MCF 10A (cell line): ENCODE measurements around the gene MRGPRE. TPM values are rescaled to one million over a fixed set of nuclear protein-coding genes. Genes with fewer than 3 reads are reported as not detected.

Source experiments
- BruUV-seq: library from RNA; stranded (reverse); fragments of 400-500 nt; replicated peaks from 2 replicates; lab custom pipeline; 2021; lab: Mats Ljungman, UMichigan
- CTCF ChIA-PET: fragments of 300-600 bp; sonication (Branson Sonifier 250); formaldehyde crosslinking; extraction: SDS; loops from one replicate; lab custom pipeline; 2021; ENCODE audit warnings: antibody characterized with exemption, inconsistent platforms; lab: Yijun Ruan, JAX
- POLR2A ChIA-PET: fragments of 300-600, 350-650 bp; sonication (Branson Sonifier 250); formaldehyde crosslinking; extraction: SDS; loops from one replicate; lab custom pipeline; 2020; ENCODE audit warnings: antibody characterized with exemption, inconsistent platforms; lab: Yijun Ruan, JAX
- DNase-seq: peaks from one replicate; pipeline ENCODE4 v3.0.0-alpha.2; 2018; ENCODE audit not compliant: unreplicated experiment
- H3K27ac Mint-ChIP-seq: one replicate; pipeline ENCODE4 v1.8.0; 2022; ENCODE audit warnings: mild to moderate bottlenecking, low read depth, mixed read lengths; ENCODE audit not compliant: unreplicated experiment
- H3K27me3 Mint-ChIP-seq: one replicate; pipeline ENCODE4 v1.8.0; 2022; ENCODE audit warnings: mixed read lengths; ENCODE audit not compliant: insufficient read depth, unreplicated experiment
- H3K36me3 Mint-ChIP-seq: one replicate; pipeline ENCODE4 v1.8.0; 2022; ENCODE audit warnings: mild to moderate bottlenecking, moderate library complexity, mixed read lengths; ENCODE audit not compliant: insufficient read depth, unreplicated experiment
- H3K4me1 Mint-ChIP-seq: one replicate; pipeline ENCODE4 v1.8.0; 2022; ENCODE audit warnings: mixed read lengths; ENCODE audit not compliant: insufficient read depth, unreplicated experiment
- H3K4me3 Mint-ChIP-seq: one replicate; pipeline ENCODE4 v1.8.0; 2022; ENCODE audit warnings: mild to moderate bottlenecking, moderate library complexity, mixed read lengths; ENCODE audit not compliant: unreplicated experiment
- H3K9me3 Mint-ChIP-seq: one replicate; pipeline ENCODE4 v1.8.0; 2022; ENCODE audit warnings: mixed read lengths; ENCODE audit not compliant: unreplicated experiment
- intact Hi-C: fragments of 100-400 bp; cut with micrococcal nuclease; formaldehyde crosslinking; loops from 2 replicates; pipeline ENCODE4 v1.14.1; 2022
- total RNA-seq: library from RNA; stranded (reverse); gene quantifications from 2 replicates; pipeline ENCODE4 v1.2.3, GENCODE V29; 2022
- TF ChIP-seq, protein P1 (sequence below): fragments of 200-600 bp; IDR thresholded peaks from one replicate; pipeline ENCODE4 v1.8.0; 2022; ENCODE audit warnings: antibody characterized with exemption, mild to moderate bottlenecking; ENCODE audit not compliant: unreplicated experiment

Gene MRGPRE
- total RNA-seq, 1 experiment from 2014 or later, result not detected

GRCh38 chr11:3192511-3193372 lies 39.5 kb downstream of the MRGPRE start:
- Mint-ChIP-seq H3K27me3 (peaks cover 5% of the 10 kb centered on the region), H3K9me3 (no peaks in the 10 kb centered on the region), H3K4me3 (no peak overlapping the region), H3K36me3 (no peaks in the 10 kb centered on the region), H3K4me1 (no peaks in the 10 kb centered on the region), H3K27ac (no peak overlapping the region)
- ChIA-PET CTCF (interaction anchor here (1.1 kb wide), 1 partner anchor 23 kb away, joined by 3 read pairs; no protein-coding TSS in a partner anchor), POLR2A (interaction anchor here (0.5 to 1.6 kb wide), 2 partner anchors 12 to 81 kb away, joined by 4 read pairs; no protein-coding TSS in a partner anchor)
- no TSS peak for BruUV-seq
- no peak for DNase-seq
- TF ChIP-seq, protein P1, sequence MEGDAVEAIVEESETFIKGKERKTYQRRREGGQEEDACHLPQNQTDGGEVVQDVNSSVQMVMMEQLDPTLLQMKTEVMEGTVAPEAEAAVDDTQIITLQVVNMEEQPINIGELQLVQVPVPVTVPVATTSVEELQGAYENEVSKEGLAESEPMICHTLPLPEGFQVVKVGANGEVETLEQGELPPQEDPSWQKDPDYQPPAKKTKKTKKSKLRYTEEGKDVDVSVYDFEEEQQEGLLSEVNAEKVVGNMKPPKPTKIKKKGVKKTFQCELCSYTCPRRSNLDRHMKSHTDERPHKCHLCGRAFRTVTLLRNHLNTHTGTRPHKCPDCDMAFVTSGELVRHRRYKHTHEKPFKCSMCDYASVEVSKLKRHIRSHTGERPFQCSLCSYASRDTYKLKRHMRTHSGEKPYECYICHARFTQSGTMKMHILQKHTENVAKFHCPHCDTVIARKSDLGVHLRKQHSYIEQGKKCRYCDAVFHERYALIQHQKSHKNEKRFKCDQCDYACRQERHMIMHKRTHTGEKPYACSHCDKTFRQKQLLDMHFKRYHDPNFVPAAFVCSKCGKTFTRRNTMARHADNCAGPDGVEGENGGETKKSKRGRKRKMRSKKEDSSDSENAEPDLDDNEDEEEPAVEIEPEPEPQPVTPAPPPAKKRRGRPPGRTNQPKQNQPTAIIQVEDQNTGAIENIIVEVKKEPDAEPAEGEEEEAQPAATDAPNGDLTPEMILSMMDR, result no peak
- intact Hi-C loops, result no loop called here

DNA sequence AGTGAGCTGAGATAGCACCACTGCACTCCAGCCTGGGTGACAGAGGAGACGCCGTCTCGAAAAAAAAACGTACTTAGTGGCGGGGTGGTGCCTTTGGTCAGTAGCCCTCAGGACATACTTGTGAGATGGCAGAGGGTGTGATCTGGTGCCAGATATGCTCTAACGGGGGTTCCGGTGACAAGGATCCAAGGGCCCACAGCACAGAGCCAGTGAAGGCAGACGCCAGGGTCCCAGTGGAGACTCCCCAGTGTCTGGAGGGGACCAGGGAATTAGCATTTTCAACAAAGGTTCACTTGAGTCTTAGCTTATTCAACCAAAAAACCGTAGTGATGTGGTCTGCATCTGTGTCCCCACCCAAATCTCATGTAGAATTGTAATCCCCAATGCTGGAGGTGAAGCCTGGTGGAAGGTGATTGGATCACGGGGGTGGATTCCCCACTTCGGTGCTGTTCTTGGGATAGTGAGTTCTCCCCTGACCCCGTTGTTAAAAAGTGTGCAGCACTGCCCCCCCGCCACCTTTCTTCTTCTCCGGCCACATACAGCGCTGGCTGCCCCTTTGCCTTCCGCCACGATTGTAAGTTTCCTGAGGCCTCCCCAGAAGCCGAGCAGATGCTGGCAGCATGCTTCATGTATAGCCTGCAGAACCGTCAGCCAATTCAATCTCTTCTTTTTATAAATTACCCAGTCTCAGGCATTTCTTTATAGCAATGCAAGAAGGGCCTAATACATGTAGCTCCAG lies 40.5 kb downstream of the MRGPRE start:
- no peaks in the 10 kb centered on the region for H3K4me1 Mint-ChIP-seq
- intact Hi-C loops, result no loop called here
- H3K4me3 Mint-ChIP-seq, result no peak overlapping the region
- CTCF ChIA-PET, result interaction anchor here (0.7 to 1.1 kb wide), 2 partner anchors 24 to 55 kb away, joined by 3 read pairs; no protein-coding TSS in a partner anchor
- H3K36me3 Mint-ChIP-seq, result no peaks in the 10 kb centered on the region
- H3K27ac Mint-ChIP-seq, result no peak overlapping the region
- POLR2A ChIA-PET, result interaction anchor here (1.6 kb wide), 1 partner anchor 13 kb away, joined by 4 read pairs; no protein-coding TSS in a partner anchor
- TF ChIP-seq, protein P1, result no peak
- DNase-seq, result no peak
- no peaks in the 10 kb centered on the region for H3K9me3 Mint-ChIP-seq
- peaks cover 15% of the 10 kb centered on the region for H3K27me3 Mint-ChIP-seq
- BruUV-seq, result no TSS peak

DNA sequence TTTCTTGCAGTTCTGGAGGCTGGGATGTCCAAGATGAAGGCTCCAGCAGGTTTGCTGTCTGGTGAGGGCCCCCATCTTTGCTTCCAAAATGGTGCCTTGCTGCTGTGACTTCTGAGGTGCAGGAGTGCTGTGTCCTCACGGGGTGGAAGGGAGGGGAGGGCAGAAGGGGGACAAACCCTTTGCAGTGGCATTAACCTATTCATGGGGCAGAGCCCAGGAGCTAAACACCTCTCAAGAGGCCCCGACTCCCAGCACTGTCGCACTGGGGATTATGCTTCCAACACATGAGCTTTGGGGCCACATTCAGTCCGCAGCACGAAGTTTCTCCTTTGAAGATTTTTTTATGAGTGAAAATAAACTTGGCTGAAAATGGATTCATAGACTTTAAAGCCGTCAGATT lies 41.6 kb downstream of the MRGPRE start:
- BruUV-seq, result no TSS peak
- H3K9me3 Mint-ChIP-seq, result no peaks in the 10 kb centered on the region
- H3K27ac Mint-ChIP-seq, result no peak overlapping the region
- intact Hi-C loops, result no loop called here
- H3K4me3 Mint-ChIP-seq, result no peak overlapping the region
- H3K27me3 Mint-ChIP-seq, result peaks cover 17% of the 10 kb centered on the region
- CTCF ChIA-PET, result interaction anchor here (0.7 kb wide), 2 partner anchors 13 to 634 kb away, joined by 3 read pairs; no protein-coding TSS in a partner anchor
- no peaks in the 10 kb centered on the region for H3K4me1 Mint-ChIP-seq
- DNase-seq, result no peak
- no peaks in the 10 kb centered on the region for H3K36me3 Mint-ChIP-seq
- POLR2A ChIA-PET, result no interaction called here
- TF ChIP-seq, protein P1, result no peak
